ENCODE measurements around the gene TRHDE. TPM values are rescaled to one million over a fixed set of nuclear protein-coding genes. Genes with fewer than 3 reads are reported as not detected.

TRHDE gene
- polyA plus RNA-seq, 1 experiment, result 17.1 TPM

DNA sequence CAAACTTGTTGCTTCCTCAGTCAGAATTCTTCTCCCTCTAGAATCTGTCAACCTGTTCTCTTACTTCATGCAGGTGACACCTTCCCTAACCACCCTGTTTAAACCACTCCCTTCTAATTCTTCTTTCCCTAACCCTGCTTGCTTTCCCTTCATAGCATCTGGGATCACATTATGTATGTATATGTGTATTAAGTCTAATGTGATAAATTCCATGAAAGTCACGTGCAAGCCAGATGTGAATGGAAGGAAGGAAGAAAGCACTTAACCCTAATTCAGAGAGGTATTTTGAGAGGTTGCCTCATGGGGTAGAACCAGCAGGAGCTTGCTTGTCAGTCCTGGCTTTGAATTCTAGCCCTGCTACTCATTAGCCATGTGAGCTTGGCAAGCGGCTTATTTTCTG is 340.0 kb downstream of the TRHDE start:
- Histone ChIP-seq H3K27me3 (ENCODE audit: control insufficient read depth, insufficient read depth, low read length) (no peaks in the 10 kb centered on the region), H3K36me3 (ENCODE audit: control insufficient read depth, insufficient read depth, low read length) (no peaks in the 10 kb centered on the region), H3K4me3 (ENCODE audit: low read depth, low read length) (no peak overlapping the region)
- POLR2A ChIA-PET, result no interaction called here
- TF ChIP-seq, protein P1, sequence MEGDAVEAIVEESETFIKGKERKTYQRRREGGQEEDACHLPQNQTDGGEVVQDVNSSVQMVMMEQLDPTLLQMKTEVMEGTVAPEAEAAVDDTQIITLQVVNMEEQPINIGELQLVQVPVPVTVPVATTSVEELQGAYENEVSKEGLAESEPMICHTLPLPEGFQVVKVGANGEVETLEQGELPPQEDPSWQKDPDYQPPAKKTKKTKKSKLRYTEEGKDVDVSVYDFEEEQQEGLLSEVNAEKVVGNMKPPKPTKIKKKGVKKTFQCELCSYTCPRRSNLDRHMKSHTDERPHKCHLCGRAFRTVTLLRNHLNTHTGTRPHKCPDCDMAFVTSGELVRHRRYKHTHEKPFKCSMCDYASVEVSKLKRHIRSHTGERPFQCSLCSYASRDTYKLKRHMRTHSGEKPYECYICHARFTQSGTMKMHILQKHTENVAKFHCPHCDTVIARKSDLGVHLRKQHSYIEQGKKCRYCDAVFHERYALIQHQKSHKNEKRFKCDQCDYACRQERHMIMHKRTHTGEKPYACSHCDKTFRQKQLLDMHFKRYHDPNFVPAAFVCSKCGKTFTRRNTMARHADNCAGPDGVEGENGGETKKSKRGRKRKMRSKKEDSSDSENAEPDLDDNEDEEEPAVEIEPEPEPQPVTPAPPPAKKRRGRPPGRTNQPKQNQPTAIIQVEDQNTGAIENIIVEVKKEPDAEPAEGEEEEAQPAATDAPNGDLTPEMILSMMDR (IDR thresholded peaks at IDR 0.05; ENCODE audit: insufficient read depth, low read depth, low read length), result no peak
- no peak for DNase-seq (ENCODE audit: low read depth)
- CTCF ChIA-PET, result no interaction called here

DNA sequence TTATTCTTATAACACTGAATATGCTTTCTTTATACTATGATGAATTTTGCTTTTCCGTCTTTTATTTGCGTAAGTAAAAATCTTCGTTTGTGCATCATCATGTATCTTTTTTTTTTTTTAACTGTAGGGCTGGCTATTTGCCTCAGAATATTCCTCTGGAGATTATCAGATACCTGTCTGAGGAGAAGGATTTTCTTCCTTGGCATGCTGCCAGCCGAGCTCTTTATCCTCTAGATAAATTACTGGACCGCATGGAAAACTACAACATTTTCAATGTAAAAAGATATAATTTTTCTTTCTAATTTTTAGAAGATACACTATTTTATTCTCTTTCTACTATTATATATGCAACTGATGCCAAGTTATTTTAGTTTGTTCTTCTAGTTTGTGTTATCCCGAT is 346.6 kb downstream of the TRHDE start:
- Histone ChIP-seq H3K4me3 (ENCODE audit: low read depth, low read length) (no peak overlapping the region), H3K36me3 (ENCODE audit: control insufficient read depth, insufficient read depth, low read length) (no peaks in the 10 kb centered on the region; the same call in 1 of the 2 replicates), H3K27me3 (ENCODE audit: control insufficient read depth, insufficient read depth, low read length) (no peaks in the 10 kb centered on the region)
- TF ChIP-seq, protein P1 (IDR thresholded peaks at IDR 0.05; ENCODE audit: insufficient read depth, low read depth, low read length), result no peak
- no peak for DNase-seq (ENCODE audit: low read depth)
- ChIA-PET CTCF (no interaction called here), POLR2A (no interaction called here)

GRCh38 chr12:72622556-72622955 is 350.4 kb downstream of the TRHDE start:
- TF ChIP-seq, protein P1 (IDR thresholded peaks at IDR 0.05; ENCODE audit: insufficient read depth, low read depth, low read length), result no peak
- Histone ChIP-seq H3K27me3 (ENCODE audit: control insufficient read depth, insufficient read depth, low read length) (no peaks in the 10 kb centered on the region), H3K4me3 (ENCODE audit: low read depth, low read length) (no peak overlapping the region), H3K36me3 (ENCODE audit: control insufficient read depth, insufficient read depth, low read length) (peaks cover 3% of the 10 kb centered on the region; the same call in 1 of the 2 replicates)
- POLR2A ChIA-PET, result no interaction called here
- CTCF ChIA-PET, result interaction anchor here (1.6 kb wide), 1 partner anchor 9 kb away, joined by 5 read pairs; no protein-coding TSS in a partner anchor
- DNase-seq (ENCODE audit: low read depth), result no peak

GRCh38 chr12:72631926-72632685 is 359.9 kb downstream of the TRHDE start:
- DNase-seq (ENCODE audit: low read depth), result no peak
- Histone ChIP-seq H3K36me3 (ENCODE audit: control insufficient read depth, insufficient read depth, low read length) (no peaks in the 10 kb centered on the region), H3K4me3 (ENCODE audit: low read depth, low read length) (no peak overlapping the region), H3K27me3 (ENCODE audit: control insufficient read depth, insufficient read depth, low read length) (no peaks in the 10 kb centered on the region)
- TF ChIP-seq, protein P1 (IDR thresholded peaks at IDR 0.05; ENCODE audit: insufficient read depth, low read depth, low read length), result no peak
- POLR2A ChIA-PET, result no interaction called here
- CTCF ChIA-PET, result no interaction called here

GRCh38 chr12:72642706-72643105 is 370.5 kb downstream of the TRHDE start:
- Histone ChIP-seq H3K27me3 (ENCODE audit: control insufficient read depth, insufficient read depth, low read length) (no peaks in the 10 kb centered on the region), H3K36me3 (ENCODE audit: control insufficient read depth, insufficient read depth, low read length) (no peaks in the 10 kb centered on the region; the same call in 1 of the 2 replicates), H3K4me3 (ENCODE audit: low read depth, low read length) (no peak overlapping the region)
- POLR2A ChIA-PET, result no interaction called here
- no peak for DNase-seq (ENCODE audit: low read depth)
- TF ChIP-seq, protein P1 (IDR thresholded peaks at IDR 0.05; ENCODE audit: insufficient read depth, low read depth, low read length), result no peak
- CTCF ChIA-PET, result no interaction called here

Data from BJ (cell line).